GM12878 (cell line): ENCODE data around the gene CDH4. TPM values are rescaled to one million over a fixed set of nuclear protein-coding genes. Genes with fewer than 3 reads are reported as not detected.

ENCODE experiments used
- ATAC-seq: fragments of 200-7000 bp; cut with Tn5 transposase; 3 replicates; pipeline ENCODE4 v1.9.1; 2020; ENCODE audit warnings: mild to moderate bottlenecking, moderate library complexity
- BruUV-seq: library from RNA; stranded (reverse); fragments of 400-500 nt; replicated peaks from 2 replicates; lab custom pipeline; 2021; lab: Mats Ljungman, UMichigan
- CTCF ChIA-PET: fragments of 300-600 bp; sonication (Branson Sonifier 250); formaldehyde crosslinking; extraction: SDS; loops from one replicate; lab custom pipeline; 2021; ENCODE audit warnings: inconsistent platforms; lab: Yijun Ruan, JAX
- POLR2A ChIA-PET: fragments of 350-600 bp; formaldehyde crosslinking; extraction: SDS; loops from one replicate; lab custom pipeline; 2021; ENCODE audit warnings: inconsistent platforms; lab: Charles Lee
- RAD21 ChIA-PET: fragments of 300-600 bp; sonication (Branson Sonifier 250); formaldehyde crosslinking; loops from one replicate; lab custom pipeline; 2023; ENCODE audit warnings: antibody characterized with exemption; ENCODE audit not compliant: unreplicated experiment; lab: Charles Lee
- SMC1A ChIA-PET: fragments of 300-600 bp; sonication (Branson Sonifier 250); formaldehyde crosslinking; loops from one replicate; lab custom pipeline; 2023; ENCODE audit not compliant: unreplicated experiment, uncharacterized antibody; lab: Charles Lee
- DNase-seq: peaks from one replicate; pipeline ENCODE4 v3.0.0-alpha.2; 2011; ENCODE audit warnings: low read depth, low spot score
- FAIRE-seq: peaks from 3 replicates; lab custom pipeline; 2011; peaks lifted over from hg19 to GRCh38; lab: Jason Lieb, UNC
- H2AFZ ChIP-seq: 2 replicates; pipeline ENCODE4 v1.6.0; 2011; ENCODE audit warnings: low read depth, low read length, control low read depth; ENCODE audit not compliant: control insufficient read depth
- H3K27ac ChIP-seq: 2 replicates; pipeline ENCODE4 v1.5.1; 2011; ENCODE audit warnings: control low read depth; ENCODE audit not compliant: control insufficient read depth, insufficient read depth
- H3K27me3 ChIP-seq, 2 experiments: replicated peaks in 1 of 2; 2 replicates each; pipeline versions ENCODE4 v1.6.0 to v1.6.1; 2011; ENCODE audit warnings: low read length in 1 of 2; ENCODE audit not compliant: control insufficient read depth in 2 of 2, insufficient read depth in 2 of 2
- H3K36me3 ChIP-seq, 2 experiments: 2 replicates each; pipeline ENCODE4 v1.5.1; 2011; ENCODE audit warnings: low read length in 1 of 2; ENCODE audit not compliant: control insufficient read depth in 2 of 2, insufficient read depth in 2 of 2
- H3K4me1 ChIP-seq: 2 replicates; pipeline ENCODE4 v1.6.1; 2011; ENCODE audit warnings: mild to moderate bottlenecking, low read length, moderate library complexity, mixed read lengths; ENCODE audit not compliant: control insufficient read depth, insufficient read depth
- H3K4me2 ChIP-seq: 2 replicates; pipeline ENCODE4 v1.6.0; 2011; ENCODE audit warnings: control low read depth; ENCODE audit not compliant: control insufficient read depth, insufficient read depth
- H3K4me3 ChIP-seq: fragments of 200-600 bp; sonication (generic); 2 replicates; pipeline ENCODE4 v1.5.1; 2016
- H3K79me2 ChIP-seq: 2 replicates; pipeline ENCODE4 v1.6.0; 2011; ENCODE audit warnings: low read length; ENCODE audit not compliant: control insufficient read depth, insufficient read depth
- H3K9ac ChIP-seq: 2 replicates; pipeline ENCODE4 v1.8.0; 2011; ENCODE audit warnings: low read length, control low read depth, mixed read lengths; ENCODE audit not compliant: control insufficient read depth, insufficient read depth
- H3K9me3 ChIP-seq: replicated peaks from 3 replicates; pipeline ENCODE4 v1.5.1; 2011; ENCODE audit warnings: mild to moderate bottlenecking, low read length; ENCODE audit not compliant: control insufficient read depth, insufficient read depth
- H4K20me1 ChIP-seq: 2 replicates; pipeline ENCODE4 v1.6.0; 2011; ENCODE audit not compliant: control insufficient read depth, insufficient read depth
- CHD4 ChIP-seq: fragments of 200-600 bp; sonication (generic); IDR thresholded peaks from 2 replicates; pipeline ENCODE4 v1.6.1; 2016; ENCODE audit warnings: mild to moderate bottlenecking
- FOXK2 ChIP-seq: fragments of 450-650 bp; IDR thresholded peaks from 2 replicates; pipeline ENCODE4 v1.6.1; 2017; ENCODE audit warnings: mild to moderate bottlenecking, moderate library complexity
- HDGF ChIP-seq: fragments of 450-650 bp; IDR thresholded peaks from 2 replicates; pipeline ENCODE4 v1.6.1; 2016; ENCODE audit warnings: antibody characterized with exemption
- IKZF1 ChIP-seq: fragments of 450-650 bp; conservative IDR thresholded peaks from 2 replicates; pipeline ENCODE4 v1.6.1; 2017; ENCODE audit warnings: antibody characterized with exemption, mild to moderate bottlenecking
- MTA2 ChIP-seq: fragments of 450-650 bp; IDR thresholded peaks from 2 replicates; pipeline ENCODE4 v1.6.1; 2016; ENCODE audit warnings: low read depth, mild to moderate bottlenecking, moderate library complexity
- NFXL1 ChIP-seq: fragments of 450-650 bp; IDR thresholded peaks from 2 replicates; pipeline ENCODE4 v1.6.1; 2017; ENCODE audit warnings: antibody characterized with exemption, mild to moderate bottlenecking, borderline replicate concordance
- NFYA ChIP-seq: IDR thresholded peaks from 2 replicates; pipeline ENCODE4 v1.6.1; 2011; ENCODE audit warnings: low read depth, mild to moderate bottlenecking, low read length, improper control_type of control experiment, borderline replicate concordance
- NKRF ChIP-seq: fragments of 450-650 bp; conservative IDR thresholded peaks from 2 replicates; pipeline ENCODE4 v1.6.1; 2017; ENCODE audit warnings: mild to moderate bottlenecking, moderate library complexity
- PRDM15 ChIP-seq: fragments of 450-650 bp; formaldehyde crosslinking; IDR thresholded peaks from 2 replicates; pipeline ENCODE4 v1.4.0; 2020; ENCODE audit warnings: mild to moderate bottlenecking, moderate library complexity
- STAT3 ChIP-seq: IDR thresholded peaks from 2 replicates; pipeline ENCODE4 v1.6.1; 2011; ENCODE audit warnings: low read depth, low read length, improper control_type of control experiment
- WRNIP1 ChIP-seq: IDR thresholded peaks from 2 replicates; pipeline ENCODE4 v1.6.1; 2011; ENCODE audit warnings: low read depth, low read length, improper control_type of control experiment, borderline replicate concordance
- ZNF207 ChIP-seq: fragments of 450-650 bp; IDR thresholded peaks from 2 replicates; pipeline ENCODE4 v1.6.1; 2014; ENCODE audit warnings: antibody characterized with exemption, mild to moderate bottlenecking, borderline replicate concordance
- ZNF622 ChIP-seq: fragments of 450-650 bp; IDR thresholded peaks from 2 replicates; pipeline ENCODE4 v1.6.1; 2017; ENCODE audit warnings: mild to moderate bottlenecking, inconsistent platforms
- ZZZ3 ChIP-seq: IDR thresholded peaks from 2 replicates; pipeline ENCODE4 v1.6.1; 2011; ENCODE audit warnings: low read depth; ENCODE audit not compliant: control insufficient read depth, insufficient read length
- WGBS: methylation state at CpG from one replicate; pipeline ENCODE4 v1.1.6; 2016; ENCODE audit warnings: low lambda C conversion rate; ENCODE audit not compliant: insufficient replicate concordance, insufficient coverage; ENCODE audit errors: missing lambda C conversion rate; 5-methylcytosine and 5-hydroxymethylcytosine counted together
- in situ Hi-C: fragments of 300-500 bp; cut with MboI; formaldehyde crosslinking; loops from 9 replicates; pipeline ENCODE4 v1.14.3; 2018; ENCODE audit warnings: mixed read lengths
- intact Hi-C: fragments of 100-400 bp; cut with micrococcal nuclease; formaldehyde crosslinking; loops from one replicate; pipeline ENCODE4 v1.14.2; 2022; ENCODE audit not compliant: unreplicated experiment
- polyA plus RNA-seq, 11 experiments: library from polyadenylated mRNA; depleted of rRNA in 4 of 11; unstranded in 6 of 11; stranded (reverse) in 5 of 11; fragments of >200 nt; fragmentation: Nextera tagmentation in 4 of 11; fragmentation: Illumina TruSeq in 1 of 11; extraction: Ambion mirVana in 4 of 11; extraction: Trizol in 1 of 11; gene quantifications; 1 replicate in 1 of 11; 2 replicates in 10 of 11; pipeline versions ENCODE4 v1.2.1 to v1.2.3, GENCODE V29; 2011 to 2016; ENCODE audit warnings: inconsistent platforms in 2 of 11, missing spikeins in 2 of 11, low read depth in 1 of 11
- total RNA-seq, 4 experiments: library from RNA; depleted of rRNA in 3 of 4; stranded (reverse); fragments of >200 nt in 3 of 4; fragmentation: Illumina TruSeq in 1 of 4; extraction: Trizol in 1 of 4; gene quantifications; 2 replicates each; pipeline versions ENCODE4 v1.2.1 to v1.2.3, GENCODE V29; 2013 to 2021

Gene CDH4
- total and polyA plus RNA-seq, 10 of the 15 experiments (the other 5 are each of a cell fraction or from before 2014, with no cell fraction given): not detected

DNA sequence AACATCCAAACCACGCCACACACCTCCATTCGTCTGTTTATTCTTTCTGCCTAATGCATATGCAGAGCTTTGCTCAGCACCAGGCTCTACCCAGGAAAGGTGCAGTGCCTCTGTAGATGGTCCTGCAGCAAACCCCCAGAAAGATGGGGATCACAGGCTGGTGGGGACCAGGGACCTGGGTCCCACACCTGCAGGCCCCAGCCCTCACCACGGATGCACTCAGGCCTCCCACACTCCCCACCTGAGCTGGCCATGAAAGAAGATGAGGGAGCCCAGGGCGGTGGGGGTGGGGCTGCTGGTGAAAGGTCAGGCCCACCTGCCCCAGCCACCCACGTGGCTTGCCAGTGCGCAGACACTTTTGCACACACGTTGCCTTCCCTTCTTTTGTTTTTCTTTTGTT is 595.9 kb downstream of the CDH4 start:
- DNase-seq: no peak
- Histone ChIP-seq H3K4me2 (no peak overlapping the region), H4K20me1 (no peaks in the 10 kb centered on the region), H3K27me3 (no peaks in the 10 kb centered on the region), H3K27ac (no peak overlapping the region), H3K4me1 (no peaks in the 10 kb centered on the region), H3K9ac (no peak overlapping the region), H2AFZ (no peak overlapping the region), H3K79me2 (no peaks in the 10 kb centered on the region), H3K4me3 (no peak overlapping the region), H3K36me3 (no peaks in the 10 kb centered on the region), H3K9me3 (no peaks in the 10 kb centered on the region)
- SMC1A ChIA-PET: no interaction called here
- RAD21 ChIA-PET: no interaction called here
- no peak for FAIRE-seq
- intact Hi-C loops (no loop called here), in situ Hi-C loops (loop anchor here (5.0 to 25.0 kb wide), 3 partner anchors 51 to 861 kb away; no protein-coding TSS in a partner anchor)
- 30% methylated on average over 7 of the region's 7 CpGs for WGBS
- POLR2A ChIA-PET: no interaction called here
- no peak for TF ChIP-seq MTA2
- TF ChIP-seq NKRF: no peak
- TF ChIP-seq CHD4: no peak
- CTCF ChIA-PET: no interaction called here
- ATAC-seq: no peak
- BruUV-seq: no TSS peak

GRCh38 chr20:61848851-61849250 is 596.8 kb downstream of the CDH4 start:
- Histone ChIP-seq H3K27me3 (no peaks in the 10 kb centered on the region), H3K4me2 (no peak overlapping the region), H2AFZ (no peak overlapping the region), H3K79me2 (no peaks in the 10 kb centered on the region), H3K9ac (no peak overlapping the region), H4K20me1 (no peaks in the 10 kb centered on the region), H3K9me3 (no peaks in the 10 kb centered on the region), H3K4me3 (no peak overlapping the region), H3K27ac (no peak overlapping the region), H3K36me3 (no peaks in the 10 kb centered on the region), H3K4me1 (no peaks in the 10 kb centered on the region)
- CTCF ChIA-PET: no interaction called here
- WGBS: 14% methylated on average over 4 of the region's 4 CpGs
- no TSS peak for BruUV-seq
- RAD21 ChIA-PET: no interaction called here
- in situ Hi-C loops: loop anchor here (5.0 to 25.0 kb wide), 3 partner anchors 52 to 862 kb away; no protein-coding TSS in a partner anchor
- no peak for FAIRE-seq
- SMC1A ChIA-PET: no interaction called here
- ATAC-seq: no peak
- DNase-seq: no peak
- intact Hi-C loops: no loop called here
- POLR2A ChIA-PET: no interaction called here
- TF ChIP-seq NFYA (no peak), ZNF622 (no peak), PRDM15 (CRISPR knock-in tag) (no peak), ZNF207 (no peak), ZZZ3 (no peak), FOXK2 (no peak), IKZF1 (no peak), NFXL1 (no peak), WRNIP1 (no peak), HDGF (no peak), STAT3 (no peak)
